Stomach (tissue), 4 donors: ENCODE results near the gene MIPEP.
"Not testable (repeated sequence)": the region's sequence is repeated elsewhere in the genome, so short reads cannot be mapped to it uniquely, and the experiment has no call there.

ENCODE experiments used
- POLR2A ChIP-seq, 4 donors: fragments of 450-650 bp; IDR thresholded peaks; one replicate each; pipeline ENCODE4 v1.6.1; 2016; ENCODE audit warnings: antibody characterized with exemption in 4 of 4, control low read depth in 2 of 4, mild to moderate bottlenecking in 1 of 4, moderate library complexity in 1 of 4
- TF ChIP-seq, protein P1 (sequence below), 7 experiments: fragments of 450-650 bp in 4 of 7; fragments of 200-600 bp in 3 of 7; sonication (generic) in 3 of 7; IDR thresholded peaks; one replicate each; pipeline ENCODE4 v1.5.1; 2016 to 2019; ENCODE audit warnings: antibody characterized with exemption in 7 of 7, control low read depth in 2 of 7, mild to moderate bottlenecking in 1 of 7

DNA sequence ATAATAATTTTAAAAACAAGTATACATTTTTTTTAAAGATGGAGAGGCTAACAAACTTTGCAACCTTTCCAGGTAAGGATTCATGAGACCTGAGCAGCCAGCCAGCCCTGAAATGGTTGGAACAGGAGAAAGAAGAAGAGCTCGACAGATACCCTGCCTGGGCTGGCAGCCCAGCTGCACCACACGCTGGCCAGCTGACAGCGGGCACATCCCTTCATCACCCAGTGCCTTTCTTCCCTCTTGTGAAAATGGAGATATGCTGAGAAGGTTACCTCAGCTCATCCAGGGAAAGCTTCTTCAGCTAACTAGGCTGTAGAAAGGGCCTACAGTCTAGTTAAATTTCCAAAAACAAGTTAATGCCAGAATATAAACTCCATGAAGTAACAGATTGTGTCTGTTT, 4.8 kb downstream of the MIPEP start:
- TF ChIP-seq, protein P1, sequence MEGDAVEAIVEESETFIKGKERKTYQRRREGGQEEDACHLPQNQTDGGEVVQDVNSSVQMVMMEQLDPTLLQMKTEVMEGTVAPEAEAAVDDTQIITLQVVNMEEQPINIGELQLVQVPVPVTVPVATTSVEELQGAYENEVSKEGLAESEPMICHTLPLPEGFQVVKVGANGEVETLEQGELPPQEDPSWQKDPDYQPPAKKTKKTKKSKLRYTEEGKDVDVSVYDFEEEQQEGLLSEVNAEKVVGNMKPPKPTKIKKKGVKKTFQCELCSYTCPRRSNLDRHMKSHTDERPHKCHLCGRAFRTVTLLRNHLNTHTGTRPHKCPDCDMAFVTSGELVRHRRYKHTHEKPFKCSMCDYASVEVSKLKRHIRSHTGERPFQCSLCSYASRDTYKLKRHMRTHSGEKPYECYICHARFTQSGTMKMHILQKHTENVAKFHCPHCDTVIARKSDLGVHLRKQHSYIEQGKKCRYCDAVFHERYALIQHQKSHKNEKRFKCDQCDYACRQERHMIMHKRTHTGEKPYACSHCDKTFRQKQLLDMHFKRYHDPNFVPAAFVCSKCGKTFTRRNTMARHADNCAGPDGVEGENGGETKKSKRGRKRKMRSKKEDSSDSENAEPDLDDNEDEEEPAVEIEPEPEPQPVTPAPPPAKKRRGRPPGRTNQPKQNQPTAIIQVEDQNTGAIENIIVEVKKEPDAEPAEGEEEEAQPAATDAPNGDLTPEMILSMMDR (IDR thresholded peaks at IDR 0.05): not testable (repeated sequence)
- not testable (repeated sequence) for TF ChIP-seq POLR2A (IDR thresholded peaks at IDR 0.05)
